ENCODE data around the gene TRIM58. TPM values are rescaled to one million over a fixed set of nuclear protein-coding genes. Genes with fewer than 3 reads are reported as not detected.

Gene TRIM58
- total and polyA plus RNA-seq, 9 of the 15 experiments (the other 6 are each of a cell fraction or from before 2014, with no cell fraction given), result 3.8 to 19.1 (median 7.2) TPM

GRCh38 chr1:247906504-247907047 is 49.6 kb downstream of the TRIM58 start (continued):
- TF ChIP-seq ZNF318 (IDR thresholded peaks at IDR 0.05; ENCODE audit: borderline replicate concordance in 1 of 2, low read depth in 1 of 2) (peak in 1 of 2 experiments; percentile 69; a peak in 2 of 4 replicates), NR0B1 (IDR thresholded peaks at IDR 0.05; ENCODE audit: partially characterized antibody) (no peak), ZNF707 (CRISPR knock-in tag; conservative IDR thresholded peaks at IDR 0.05) (no peak), FOXJ3 (CRISPR knock-in tag; IDR thresholded peaks at IDR 0.05) (no peak), FOXO4 (CRISPR knock-in tag; IDR thresholded peaks at IDR 0.05) (no peak), NEUROD1 (IDR thresholded peaks at IDR 0.05; ENCODE audit: borderline replicate concordance, low read depth, low read length, partially characterized antibody) (no peak), TCF7 (IDR thresholded peaks at IDR 0.05; ENCODE audit: borderline replicate concordance) (no peak), ZFPM2 (CRISPR knock-in tag; IDR thresholded peaks at IDR 0.05) (no peak), EP300 (IDR thresholded peaks at IDR 0.05; ENCODE audit: low read length) (peak; percentile 71; the same call in 1 of the 2 replicates), NFYB (IDR thresholded peaks at IDR 0.05; ENCODE audit: extremely low read depth, insufficient read length) (no peak), NR3C1 (CRISPR knock-in tag; IDR thresholded peaks at IDR 0.05) (no peak), ILK (tag; IDR thresholded peaks at IDR 0.05; ENCODE audit: borderline replicate concordance, low read depth) (no peak), CHD2 (IDR thresholded peaks at IDR 0.05; ENCODE audit: low read depth, low read length) (no peak), RBM39 (optimal IDR thresholded peaks at IDR 0.05; ENCODE audit: low read depth, low read length) (peak; percentile 83), GATAD2B (IDR thresholded peaks at IDR 0.05; ENCODE audit: borderline replicate concordance) (peak; percentile 46; the same call in 1 of the 2 replicates), HMG20B (CRISPR knock-in tag; IDR thresholded peaks at IDR 0.05) (no peak)
- TF ChIP-seq, protein P1, sequence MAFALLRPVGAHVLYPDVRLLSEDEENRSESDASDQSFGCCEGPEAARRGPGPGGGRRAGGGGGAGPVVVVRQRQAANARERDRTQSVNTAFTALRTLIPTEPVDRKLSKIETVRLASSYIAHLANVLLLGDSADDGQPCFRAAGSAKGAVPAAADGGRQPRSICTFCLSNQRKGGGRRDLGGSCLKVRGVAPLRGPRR (CRISPR knock-in tag; IDR thresholded peaks at IDR 0.05), result 0 out of 2 replicates have a peak, but pooled peaks have one; percentile 28
